T follicular helper cell (primary cell): Measurements from ENCODE around the gene RPRM.
"Not testable (repeated sequence)": the region's sequence is repeated elsewhere in the genome, so short reads cannot be mapped to it uniquely, and the experiment has no call there.

ENCODE experiments used
- DNase-seq: peaks from one replicate; pipeline ENCODE4 v3.0.0-alpha.2; 2020; ENCODE audit warnings: low read depth
- total RNA-seq, 2 experiments: gene quantifications; one replicate each; lab custom pipeline; 2026; lab: John Stamatoyannopoulos, UW

Gene RPRM
- 0 to 0.06 reads per million in 2 experiments for total RNA-seq

DNA sequence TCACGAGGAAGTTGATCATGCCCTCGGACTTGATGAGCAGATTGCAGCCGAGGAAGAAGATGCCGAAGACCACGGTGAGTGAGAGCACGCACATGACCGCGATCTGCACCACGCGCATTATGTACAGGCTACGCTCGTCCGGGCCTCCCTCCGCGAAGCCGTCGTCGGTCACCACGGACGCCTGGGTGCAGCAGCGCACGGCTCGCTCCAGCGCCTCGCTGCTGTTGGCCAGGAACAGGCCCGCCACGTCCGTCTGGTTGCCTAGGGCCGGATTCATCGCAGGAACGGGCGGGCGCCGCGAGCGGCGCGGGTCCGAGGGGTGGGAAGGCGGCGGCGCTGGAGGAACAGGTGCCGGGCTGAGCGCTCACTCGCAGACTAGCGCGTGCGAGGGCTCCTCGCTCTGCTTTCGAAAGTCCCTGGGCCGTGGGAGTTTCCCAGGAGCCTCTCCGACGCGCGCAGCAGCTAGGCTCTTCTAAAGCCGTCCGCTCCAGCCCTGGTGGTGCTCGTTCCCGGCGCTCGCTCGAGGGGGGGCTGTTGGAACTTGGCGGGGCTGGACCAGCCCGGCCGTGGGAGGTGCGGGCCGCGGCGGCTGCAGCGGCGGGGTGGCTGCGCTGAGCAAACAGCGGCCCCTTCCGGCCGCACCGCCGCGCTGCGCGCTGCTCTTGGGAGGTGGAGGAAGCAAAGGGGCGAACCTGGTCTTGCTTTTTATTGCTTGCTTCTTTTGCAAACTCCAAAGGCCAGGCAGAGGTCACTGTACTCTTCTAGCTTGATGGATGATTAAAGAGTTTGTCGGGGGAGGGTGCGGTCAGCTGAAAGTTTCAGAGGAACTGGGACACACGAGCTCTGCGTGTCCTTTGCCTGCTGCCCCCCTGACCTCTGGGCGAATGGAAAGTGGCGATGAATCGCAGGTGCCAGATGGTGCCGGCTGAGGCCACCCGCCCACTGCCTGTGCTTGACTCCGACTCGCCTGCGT lies at the start of gene RPRM:
Gene RPRM, minus strand, starts transcription at position 474 of the 973 bp plus-strand sequence. Its CDS starts 197 bp downstream, at position 277.
- DNase-seq: peak; percentile 19

DNA sequence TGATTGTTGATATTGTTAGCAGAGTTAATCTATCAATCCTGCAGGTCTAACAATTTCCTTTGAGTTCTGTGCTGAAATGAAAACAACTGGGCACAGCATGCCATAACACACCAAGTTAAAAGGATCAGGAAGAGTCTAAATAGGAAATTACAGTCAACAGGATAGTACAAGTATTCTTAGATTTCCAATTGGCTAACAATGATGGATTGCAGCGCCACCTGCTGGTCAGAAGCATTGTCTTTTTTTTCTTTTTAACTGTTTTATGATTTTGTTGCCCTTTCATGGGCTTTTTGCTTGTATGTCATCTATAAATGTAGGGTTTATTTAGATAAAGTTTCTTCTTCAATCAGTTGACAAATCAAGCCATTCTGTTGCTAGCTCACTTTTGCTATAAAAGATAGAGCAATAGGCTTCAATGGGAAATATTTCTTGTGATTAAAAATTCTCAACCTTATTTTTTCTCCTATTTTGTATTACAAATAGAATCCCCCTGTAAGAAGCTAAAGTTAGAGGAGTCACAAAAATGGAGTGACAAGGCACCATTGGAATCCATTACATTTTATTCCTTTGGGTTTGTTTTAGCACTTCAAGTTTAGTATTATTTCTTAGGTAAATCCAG lies 40.8 kb upstream of the RPRM start:
- no peak for DNase-seq

DNA sequence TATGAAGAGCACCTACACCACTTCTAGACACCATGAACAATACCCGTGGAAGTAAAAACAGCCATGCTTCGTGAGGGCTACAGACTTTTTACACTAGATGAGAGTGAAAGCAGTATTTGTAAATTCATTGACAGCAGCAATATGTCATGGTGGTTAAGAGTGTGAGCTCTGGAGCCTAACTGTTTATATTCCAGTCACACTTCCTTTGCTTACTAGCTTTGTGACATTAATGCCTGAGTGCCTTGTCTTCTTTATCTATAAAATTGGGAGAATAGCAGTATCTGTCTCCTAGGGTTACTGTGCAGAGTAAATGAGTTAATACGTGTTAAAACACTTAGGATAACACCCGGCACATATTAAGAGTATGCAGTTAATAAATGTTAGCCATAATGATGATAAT lies 33.8 kb upstream of the RPRM start:
- DNase-seq: no peak

DNA sequence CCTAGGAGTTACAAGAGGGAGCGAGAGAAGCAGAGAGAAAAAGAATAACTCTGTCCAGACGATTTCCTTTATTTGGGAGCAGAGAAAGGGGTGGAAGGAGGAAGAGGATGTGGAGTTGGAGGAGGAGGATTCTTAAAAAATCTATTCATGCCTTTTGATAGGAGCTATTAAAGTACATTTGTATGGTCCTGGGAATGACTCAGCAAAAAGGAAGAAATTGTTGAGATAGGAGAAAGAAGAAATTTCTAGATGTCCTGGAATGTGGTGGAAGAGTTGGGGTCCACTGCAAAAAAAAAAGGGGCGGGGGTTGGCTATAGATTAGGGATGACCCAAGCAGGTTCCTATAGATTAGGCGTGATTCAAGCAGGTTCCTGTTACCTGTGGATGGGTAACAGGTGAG lies 32.4 kb upstream of the RPRM start:
- DNase-seq: no peak

DNA sequence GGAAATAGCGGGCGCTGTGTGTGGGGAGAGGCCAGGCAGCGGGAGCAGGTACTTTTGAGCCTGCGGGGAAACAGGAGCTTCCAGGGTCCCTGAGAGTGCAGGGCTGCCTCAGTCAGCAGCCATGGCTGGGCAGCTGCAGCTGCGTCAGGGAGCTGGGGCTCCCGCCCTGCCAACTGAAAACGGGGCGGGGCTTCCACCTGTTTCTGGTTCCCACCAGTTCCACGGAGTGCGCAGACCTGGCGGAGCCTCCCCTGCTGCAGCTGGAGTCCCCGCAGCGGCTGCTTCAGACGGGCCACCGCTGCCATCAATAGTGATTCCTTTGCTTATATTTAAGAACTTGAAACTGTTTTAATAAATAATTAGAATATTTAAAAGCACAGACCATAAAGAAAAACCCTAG lies 30.6 kb upstream of the RPRM start:
- no peak for DNase-seq

DNA sequence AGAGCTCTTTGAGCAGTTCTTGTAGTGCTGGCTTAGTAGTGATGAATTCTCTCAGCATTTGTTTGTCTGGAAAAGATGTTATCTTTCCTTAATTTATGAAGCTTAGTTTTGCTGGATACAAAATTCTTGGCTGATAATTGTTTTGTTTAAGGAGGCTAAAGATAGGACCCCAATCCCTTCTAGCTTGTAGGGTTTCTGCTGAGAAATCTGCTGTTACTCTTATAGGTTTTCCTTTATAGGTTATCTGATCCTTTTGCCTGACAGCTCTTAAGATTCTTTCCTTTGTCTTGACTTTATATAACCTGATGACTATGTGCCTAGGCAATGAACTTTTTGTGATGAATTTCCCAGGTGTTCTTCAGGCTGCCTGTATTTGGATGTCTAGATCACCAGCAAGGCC lies 27.9 kb upstream of the RPRM start:
- DNase-seq: not testable (repeated sequence)

DNA sequence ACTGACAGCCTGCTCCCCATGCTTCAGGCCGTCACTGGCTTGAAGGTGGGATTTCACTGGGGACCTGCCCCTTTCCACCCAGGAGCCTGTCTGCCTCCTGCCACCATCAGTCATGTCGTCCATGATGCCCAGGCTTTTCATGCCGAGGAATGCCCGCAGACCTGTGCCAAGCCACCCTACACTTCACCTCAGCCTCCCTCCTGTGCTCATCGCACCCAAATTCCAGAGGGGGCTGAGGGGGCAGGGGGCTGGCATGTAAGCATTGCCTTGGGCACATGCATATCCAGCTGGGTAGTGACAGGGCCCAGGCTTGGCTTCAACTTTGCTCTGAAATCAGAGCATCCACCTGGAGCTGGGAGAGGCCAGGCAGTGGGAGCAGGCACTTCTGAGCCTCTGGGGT lies 20.9 kb upstream of the RPRM start:
- DNase-seq: no peak

DNA sequence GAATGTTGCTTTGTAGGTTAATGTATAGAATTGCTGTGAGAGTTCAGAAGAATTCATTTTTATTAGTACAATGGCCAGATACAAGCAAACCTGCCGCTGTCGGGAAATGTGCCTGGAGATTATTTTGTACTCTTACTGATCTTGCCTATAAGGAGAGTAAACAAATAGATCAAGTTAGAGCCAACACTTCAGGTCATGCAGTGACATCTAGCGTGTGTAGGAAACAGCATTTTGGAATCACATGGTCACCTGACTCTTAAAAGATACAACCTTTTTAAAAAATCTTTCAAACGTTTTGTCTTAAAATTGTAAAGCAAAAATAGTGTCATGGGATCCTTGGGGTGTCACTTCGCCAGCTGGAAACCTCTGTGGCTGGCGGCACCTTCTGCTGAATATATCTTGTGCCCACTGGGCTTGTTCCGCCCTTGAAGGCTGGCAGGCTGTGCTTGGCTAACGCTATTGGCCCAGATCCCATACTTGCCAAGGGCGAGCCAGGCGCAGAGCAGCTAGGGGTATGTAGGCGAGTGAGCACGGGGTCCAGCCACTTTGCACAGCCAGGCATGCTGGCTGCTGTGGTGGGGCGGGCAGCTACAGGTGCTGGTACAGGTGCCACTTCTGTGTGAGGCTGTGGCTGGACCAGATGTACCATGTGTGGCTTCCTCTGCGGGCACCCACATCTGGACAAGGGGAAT lies 19.5 kb upstream of the RPRM start:
- no peak for DNase-seq

DNA sequence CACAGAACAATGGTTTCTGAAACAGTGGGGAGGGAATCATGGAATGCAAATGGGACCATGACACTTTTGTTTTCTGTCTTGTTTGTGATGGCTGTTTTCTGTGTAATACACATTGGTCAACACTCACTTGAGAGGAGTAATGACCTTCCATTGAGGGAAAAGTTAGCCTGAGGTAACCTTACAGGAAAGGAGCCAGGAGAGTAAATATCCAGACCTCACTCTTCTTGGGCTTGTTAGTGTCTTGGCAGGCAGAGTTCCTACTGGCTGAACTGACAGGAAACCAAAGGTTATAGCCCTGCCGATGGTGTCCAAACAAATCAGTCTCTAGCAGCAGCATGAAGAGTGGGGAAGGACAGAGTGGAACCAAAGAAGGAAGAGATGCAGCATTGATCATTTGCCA lies 17.2 kb upstream of the RPRM start:
- DNase-seq: no peak

DNA sequence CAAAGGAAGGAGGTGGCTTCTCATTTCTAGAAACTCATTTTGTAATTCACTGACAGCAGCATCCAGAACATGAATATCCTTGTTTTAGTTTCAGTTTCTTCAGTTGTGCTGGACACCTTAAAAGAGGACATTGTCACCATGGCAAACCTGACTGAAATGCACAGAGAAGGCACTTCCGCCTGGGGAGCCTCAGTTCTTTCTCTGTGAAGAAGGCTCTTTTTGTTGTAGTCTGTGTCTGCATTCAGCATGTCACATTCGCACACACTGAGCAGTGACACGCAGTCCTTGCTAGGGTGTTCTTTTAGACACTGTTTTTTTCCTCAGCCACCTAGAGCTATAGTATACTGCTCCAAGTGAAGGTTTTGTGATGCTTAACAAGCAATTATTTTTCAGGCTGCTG lies 9.5 kb upstream of the RPRM start:
- no peak for DNase-seq

DNA sequence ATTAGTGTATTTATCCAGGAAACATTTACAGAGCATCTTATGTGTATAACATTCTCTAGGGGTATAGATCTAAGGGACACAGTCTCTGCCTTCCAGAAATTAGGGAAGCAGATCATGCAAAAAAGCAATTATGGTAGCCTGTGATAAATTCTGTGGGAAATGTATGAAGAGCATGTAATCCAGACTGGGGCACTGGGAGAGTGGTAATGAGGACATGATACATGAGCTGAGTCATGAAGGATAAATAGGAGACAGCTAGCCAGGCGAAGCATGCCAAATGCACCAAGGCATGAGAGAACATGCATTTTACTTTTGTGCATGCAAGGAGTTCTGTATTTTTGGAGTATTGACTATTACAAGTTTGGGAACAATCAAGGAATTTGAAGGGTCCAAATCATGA lies 8.9 kb upstream of the RPRM start:
- no peak for DNase-seq

DNA sequence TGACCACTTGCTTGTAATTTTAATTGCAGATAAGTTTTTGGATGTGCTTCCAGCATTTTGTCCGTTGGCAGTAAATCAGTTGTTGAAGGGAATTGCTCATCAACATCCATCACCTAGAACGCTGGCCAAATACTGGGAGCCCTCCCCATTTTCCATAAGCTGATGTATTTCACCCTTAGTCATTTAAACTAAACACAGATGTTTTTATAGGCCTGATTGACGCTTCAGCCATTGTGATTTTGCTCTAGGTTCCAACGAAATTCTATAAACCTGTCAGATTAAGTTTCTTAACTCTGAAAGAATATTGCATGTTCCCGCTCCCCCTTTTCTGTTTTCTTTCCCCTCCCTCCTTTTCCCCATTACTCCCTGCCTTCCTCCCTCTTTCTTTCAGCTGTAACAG lies 1.0 kb upstream of the RPRM start:
- no peak for DNase-seq

DNA sequence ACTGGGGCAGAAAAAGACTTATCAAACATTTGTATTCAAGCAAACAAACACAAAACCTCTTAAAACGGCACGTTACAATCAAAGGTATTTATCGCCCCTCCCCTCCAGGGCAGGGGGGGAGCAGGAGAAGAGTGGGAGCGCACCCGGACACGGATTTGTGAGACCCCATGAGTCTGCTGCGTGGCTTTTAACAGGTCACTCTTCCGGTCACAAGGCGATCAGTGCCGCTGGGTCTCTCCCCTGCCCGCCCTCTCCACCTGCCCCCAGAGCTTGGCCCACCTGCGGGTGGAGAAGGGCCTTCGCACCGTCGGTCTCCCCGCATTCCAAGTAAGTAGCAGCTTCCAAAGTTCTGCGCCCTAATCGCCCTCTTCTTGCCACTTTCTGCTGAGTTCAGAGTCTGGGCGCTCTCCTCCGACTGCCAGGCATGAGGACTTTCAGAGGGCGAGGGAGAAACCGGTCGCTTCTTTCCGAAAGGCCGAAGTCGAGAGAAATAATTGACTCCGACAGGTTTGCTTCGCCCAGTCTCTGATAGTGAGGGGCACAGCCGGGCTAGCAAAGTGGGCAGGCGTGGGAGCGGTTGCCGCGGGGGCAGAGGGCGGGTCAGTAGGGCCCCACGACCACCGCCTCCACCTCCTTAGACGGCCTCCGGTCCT lies 800 bp downstream of the RPRM start:
- DNase-seq: no peak

DNA sequence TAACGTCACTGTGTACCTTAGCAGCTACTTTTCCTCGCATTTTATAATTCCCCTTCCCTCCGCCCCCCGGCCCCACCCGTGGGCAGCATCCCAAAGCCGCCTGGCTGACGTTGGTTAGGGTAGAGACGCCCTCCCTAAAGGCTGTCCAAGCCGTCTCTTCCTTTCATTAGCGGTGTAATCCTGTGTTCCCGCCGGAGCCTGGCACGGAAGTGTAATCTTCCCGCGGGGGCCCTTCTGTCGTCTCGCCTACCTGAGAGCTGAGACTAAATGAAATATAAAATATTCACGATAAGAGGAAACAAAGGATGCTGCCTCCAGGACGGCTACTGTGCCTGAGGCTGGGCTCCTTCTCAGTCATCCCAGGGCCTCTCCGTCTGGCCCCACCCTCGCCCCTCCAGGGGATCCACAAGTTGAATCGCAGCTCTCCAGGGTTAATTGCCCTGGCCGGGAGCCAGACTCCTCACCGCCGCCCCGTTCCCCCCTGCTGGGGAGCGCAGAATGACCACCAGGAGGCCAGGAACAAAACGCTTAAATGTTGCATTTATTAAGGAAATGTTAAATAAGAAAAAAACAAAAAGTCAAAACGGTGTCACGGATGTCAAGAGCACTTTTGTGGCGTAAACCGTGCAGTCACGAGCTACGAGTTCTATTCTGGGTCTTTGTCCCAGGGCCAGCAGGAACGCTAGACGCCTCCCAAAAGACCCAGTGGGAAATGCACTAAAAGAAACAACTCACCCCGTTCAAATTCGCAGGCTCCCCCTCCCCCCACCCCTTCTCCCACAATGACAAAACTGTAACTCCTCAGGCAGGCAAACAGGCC lies 1.5 kb downstream of the RPRM start:
- no peak for DNase-seq

DNA sequence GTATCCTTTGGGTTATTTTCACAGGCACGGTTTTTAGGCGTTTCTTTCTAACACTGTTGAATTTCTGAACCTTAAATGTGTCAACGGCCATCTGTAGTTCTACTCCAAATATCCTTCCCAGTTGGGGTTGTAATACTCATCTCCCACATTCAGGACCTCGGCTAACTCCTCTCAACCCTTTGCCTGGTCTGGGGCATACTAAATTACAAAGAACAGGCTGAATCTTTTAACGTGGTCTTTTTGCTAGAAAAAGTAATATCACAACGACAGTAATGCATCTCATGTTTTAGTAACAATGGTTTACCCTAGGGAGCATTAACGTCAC lies 2.1 kb downstream of the RPRM start:
- no peak for DNase-seq

DNA sequence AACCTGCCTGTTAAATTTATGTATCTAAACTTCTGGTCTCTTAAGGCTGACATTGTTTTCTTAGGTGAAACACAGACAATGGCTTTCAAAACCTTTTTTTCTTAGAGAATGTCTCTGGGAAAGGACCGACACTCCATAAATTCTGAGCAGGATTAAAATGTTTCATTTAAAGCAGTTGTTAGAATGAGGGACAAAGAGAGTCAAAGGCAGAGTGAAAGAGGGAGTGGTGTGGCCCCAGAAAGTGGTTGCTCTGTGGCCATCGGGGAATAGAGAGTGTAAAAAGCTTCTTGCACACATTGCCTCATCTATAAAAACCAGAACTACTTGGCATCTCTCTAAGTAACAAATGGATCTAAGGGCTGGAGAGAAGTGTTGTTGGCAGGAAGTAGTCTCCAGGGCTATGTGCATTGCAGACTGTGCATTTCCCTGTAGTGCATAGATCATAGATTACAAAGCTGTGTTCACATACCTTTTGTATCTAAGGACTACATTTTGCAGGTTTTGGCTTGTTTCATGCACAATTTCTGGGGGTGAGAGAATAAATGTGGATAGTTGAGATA lies 3.6 kb downstream of the RPRM start:
- DNase-seq: no peak

DNA sequence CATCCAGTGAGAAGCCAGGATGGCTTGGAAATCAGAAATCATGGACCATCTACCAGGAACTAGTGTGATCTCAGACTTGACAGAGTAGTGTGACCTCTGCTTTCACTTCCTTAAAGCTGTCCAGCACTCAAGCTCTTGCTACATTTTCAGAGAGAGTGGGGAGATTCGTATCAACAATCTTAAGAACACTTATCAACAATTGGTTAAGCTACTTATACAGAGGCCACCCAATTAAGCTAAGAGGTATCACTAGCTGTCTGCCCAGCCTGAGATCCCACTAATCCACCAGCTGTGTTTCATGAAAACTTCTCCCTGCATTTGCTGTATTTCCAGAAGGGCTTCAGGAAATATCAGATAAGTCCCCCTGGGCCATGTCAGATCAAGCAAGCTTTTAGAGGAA lies 4.2 kb downstream of the RPRM start:
- no peak for DNase-seq

DNA sequence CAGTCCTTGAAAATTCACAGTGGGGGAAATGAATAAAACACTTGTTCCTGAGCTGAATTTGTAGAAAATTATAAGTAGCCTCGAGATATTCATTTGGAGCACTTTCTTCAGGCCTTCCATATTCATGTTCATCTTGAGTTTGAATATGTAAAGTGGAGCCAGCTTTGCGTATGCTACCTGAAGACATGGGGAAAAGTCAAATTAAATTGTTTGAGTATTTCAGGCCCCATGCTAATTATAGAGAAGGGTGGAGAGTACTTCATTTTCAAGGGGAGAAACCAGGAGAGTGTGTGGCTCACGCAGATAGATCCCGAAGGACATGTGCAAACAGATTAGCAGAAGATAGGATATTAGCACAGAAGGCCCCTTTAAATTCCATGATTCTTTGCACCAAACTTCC lies 7.7 kb downstream of the RPRM start:
- no peak for DNase-seq

DNA sequence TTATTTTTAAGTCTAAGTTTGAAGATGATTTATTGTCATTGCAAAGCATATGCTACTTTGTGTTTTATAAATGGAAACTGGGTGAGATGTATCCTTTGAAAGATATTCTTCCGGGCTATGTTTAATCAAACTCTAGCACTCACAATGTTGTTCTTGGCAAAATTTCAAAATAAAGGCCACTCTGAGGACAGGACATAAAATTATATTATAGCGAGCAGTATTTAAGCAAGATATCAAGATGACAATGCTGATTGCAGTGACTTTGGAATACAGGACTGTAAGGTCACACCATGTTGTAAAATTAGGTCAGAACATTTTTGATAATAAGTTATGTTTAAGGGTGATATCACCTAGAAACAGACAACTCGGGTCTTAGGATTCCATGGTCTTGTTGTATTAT lies 14.2 kb downstream of the RPRM start:
- no peak for DNase-seq

DNA sequence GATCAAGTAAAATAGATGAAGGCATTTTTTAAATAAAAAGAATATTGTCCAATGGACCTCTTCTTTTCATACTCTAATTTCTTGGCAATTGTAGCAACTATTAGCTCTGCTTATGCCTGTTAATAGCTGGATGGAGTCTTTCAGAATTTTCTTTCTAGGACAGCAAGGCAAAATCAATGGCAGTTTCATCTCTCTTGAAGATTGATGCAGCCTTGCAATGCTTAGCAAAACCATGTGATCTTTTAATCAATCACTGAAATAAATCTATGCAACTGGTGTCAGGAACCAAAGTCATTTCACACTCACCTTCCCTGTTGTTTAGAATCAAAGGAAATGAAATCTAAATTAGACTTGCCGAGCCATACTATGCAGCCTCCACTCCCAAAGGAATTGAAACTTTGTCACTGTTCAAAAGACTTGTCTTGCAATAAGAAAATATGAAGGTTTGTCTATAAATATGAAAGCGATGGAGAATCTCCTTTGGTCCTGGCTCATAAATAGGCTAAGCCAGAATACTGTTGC lies 16.2 kb downstream of the RPRM start:
- DNase-seq: no peak

DNA sequence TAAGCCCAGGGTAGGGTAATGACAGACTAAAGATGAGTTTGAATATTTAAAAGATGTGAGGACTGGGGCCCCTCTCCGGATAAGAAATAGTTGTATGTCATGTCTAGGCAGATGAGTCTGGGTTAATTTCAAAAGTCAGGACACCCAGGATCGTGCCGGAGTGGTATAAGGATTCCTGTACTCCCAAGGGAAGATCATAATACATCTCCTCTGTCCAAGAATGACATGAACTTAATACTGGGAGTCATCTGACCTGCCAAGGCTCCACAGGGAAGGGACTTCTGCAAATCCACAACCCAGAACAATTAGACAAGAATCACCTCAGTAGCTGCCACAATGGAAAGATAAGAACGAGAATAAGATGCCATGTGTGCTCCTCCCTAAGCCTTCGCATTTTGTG lies 17.1 kb downstream of the RPRM start:
- no peak for DNase-seq
